B cell (primary cell): ENCODE data around the gene RAC2.

Source experiments
- EZH2 ChIP-seq: IDR thresholded peaks from 2 replicates; pipeline ENCODE4 v1.6.1; 2012; ENCODE audit warnings: borderline replicate concordance, low read depth, mild to moderate bottlenecking, moderate library complexity, low read length; ENCODE audit not compliant: insufficient read depth, poor library complexity, severe bottlenecking
- TF ChIP-seq, protein P1 (sequence below): fragments of 200-600 bp; IDR thresholded peaks from one replicate; pipeline ENCODE4 v1.8.0; 2022; ENCODE audit warnings: antibody characterized with exemption, mild to moderate bottlenecking

DNA sequence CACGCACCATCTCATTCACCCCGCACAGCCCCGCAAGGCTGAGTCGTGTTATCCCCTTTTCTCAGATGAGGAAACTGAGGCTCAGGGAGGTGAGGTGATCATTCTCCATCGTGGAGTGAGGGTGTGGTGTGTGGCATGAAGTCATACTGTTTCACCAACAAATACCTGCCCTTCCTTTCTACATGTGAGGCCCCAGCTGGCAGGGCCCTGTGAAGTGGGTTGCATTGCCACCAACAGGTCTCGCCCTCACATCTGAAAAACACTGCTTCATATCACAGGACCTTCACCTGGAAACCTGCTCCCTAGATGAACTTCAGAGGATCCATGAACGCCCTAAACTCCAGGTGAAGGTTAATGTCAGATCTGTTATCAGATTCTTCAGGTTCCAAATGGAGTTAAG lies 36.1 kb downstream of the RAC2 start:
- TF ChIP-seq, protein P1, sequence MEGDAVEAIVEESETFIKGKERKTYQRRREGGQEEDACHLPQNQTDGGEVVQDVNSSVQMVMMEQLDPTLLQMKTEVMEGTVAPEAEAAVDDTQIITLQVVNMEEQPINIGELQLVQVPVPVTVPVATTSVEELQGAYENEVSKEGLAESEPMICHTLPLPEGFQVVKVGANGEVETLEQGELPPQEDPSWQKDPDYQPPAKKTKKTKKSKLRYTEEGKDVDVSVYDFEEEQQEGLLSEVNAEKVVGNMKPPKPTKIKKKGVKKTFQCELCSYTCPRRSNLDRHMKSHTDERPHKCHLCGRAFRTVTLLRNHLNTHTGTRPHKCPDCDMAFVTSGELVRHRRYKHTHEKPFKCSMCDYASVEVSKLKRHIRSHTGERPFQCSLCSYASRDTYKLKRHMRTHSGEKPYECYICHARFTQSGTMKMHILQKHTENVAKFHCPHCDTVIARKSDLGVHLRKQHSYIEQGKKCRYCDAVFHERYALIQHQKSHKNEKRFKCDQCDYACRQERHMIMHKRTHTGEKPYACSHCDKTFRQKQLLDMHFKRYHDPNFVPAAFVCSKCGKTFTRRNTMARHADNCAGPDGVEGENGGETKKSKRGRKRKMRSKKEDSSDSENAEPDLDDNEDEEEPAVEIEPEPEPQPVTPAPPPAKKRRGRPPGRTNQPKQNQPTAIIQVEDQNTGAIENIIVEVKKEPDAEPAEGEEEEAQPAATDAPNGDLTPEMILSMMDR = no peak
- no peak for TF ChIP-seq EZH2
